GM19328 (cell line): Measurements from ENCODE around the gene PRKG2.

Source experiments
- ATAC-seq: cut with Tn5 transposase; IDR thresholded peaks from one replicate; pipeline ENCODE4 v1.9.1; 2021; ENCODE audit warnings: mild to moderate bottlenecking, moderate library complexity; ENCODE audit not compliant: unreplicated experiment

Gene PRKG2

DNA sequence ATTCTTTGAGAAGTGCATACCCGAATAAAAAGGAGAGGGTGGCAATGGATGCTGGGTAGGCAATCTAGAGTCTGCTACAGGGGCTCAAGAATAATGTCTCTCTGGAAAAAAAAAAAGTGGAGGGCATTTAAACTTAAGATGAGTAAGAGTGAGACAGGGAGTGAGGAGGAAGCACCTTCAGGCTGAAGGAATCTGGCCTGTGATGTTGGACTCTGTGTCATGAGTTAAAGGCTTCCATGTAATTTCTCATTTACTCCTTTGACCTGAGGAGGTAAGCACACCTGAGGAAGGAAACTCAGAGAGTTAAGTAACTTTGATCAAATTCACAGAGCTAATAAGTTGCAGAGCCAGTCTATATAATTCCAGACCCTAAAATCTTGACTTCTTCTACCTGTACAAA, 3.2 kb upstream of the PRKG2 start:
- ATAC-seq = no peak

DNA sequence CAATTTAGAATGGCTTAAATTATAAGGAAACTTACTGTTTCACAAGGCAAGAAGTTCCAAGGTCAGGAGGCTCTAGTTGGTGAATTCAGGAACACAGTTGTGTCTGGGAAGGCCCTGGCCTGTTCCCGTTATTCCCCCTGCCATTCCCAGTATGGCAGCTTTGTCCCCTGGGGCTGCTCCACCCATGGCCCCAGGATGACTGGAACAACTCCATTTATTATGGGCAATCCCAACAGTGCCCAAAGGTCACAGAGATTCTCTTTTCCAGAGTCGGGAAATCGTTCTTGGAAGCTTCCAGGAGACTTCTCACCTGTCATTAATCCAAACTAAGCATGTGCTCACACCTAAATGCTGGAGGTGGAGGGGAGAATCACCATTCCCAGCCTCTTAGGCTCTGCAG, 2.8 kb upstream of the PRKG2 start:
- no peak for ATAC-seq

DNA sequence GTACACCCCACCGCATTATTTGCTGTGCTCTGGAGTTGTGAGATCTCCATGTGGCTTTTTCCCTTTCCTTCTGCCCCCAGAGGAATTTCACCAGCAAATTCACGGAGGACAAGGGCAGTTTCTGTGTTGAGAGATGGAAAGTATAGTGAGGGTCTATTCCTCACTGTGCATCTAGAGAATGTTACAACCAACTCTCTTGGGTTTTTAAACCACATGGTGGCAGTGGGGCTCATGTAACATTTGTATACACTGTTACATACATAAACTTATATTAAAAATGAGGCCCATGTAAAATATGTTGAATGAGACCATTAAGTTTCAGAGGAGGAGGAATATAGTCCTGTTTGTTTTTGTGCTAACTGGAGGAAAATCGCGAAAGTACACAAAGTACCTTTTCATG, 909 bp upstream of the PRKG2 start:
- ATAC-seq = no peak

DNA sequence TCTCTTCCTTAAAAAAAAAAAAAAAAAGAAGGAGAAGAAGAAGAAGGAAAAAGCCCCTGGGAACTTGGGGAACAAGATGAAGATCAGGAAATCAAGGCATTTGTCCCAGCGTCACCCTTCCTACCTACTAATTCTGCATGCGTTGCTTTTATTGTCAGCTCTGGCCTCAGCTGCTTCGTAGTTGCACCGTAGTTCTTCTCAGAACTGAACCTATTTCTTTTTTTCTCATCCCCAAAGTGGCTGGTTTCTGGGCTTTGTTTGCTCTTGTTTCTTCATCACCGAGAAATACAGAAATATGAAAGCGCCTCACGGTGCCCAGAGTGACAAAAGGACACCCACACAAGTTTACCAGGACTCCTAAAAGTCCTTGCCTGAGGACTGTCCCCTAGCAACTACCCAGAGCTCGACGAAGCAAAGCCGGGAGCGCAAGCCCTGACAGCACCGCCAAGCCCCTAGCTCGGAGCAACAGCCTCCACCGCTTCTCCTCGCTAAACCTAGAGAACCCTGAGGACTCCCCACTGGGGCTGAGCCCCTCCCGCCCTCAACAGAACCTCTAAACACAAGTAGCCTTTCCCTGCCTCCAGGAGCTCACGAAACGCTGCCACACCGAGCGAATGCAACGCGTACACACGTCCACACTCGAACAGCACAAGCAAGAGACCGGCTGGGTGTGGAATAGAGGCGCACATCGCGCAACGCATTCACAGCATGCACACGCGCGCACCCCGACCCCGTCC, 710 bp downstream of the PRKG2 start:
- ATAC-seq = no peak

DNA sequence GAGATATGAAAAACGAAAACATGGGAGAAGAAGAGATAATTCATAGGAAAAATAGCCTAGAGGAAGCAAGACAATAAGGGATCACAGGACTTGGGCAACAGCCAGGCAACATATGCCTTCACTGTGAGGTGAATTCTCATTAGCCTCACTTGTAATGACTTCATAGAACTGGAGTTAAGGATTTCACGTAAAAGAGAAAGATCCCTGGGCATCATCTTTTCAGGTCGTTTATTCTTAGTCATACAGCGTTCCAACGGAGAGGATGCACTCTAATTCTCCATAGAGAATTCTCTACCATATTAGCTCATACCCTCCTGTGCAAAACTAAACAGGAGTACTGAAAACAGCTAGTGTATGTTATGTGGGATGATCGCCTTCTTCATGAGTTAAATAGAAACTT, 1.4 kb downstream of the PRKG2 start:
- ATAC-seq = no peak

DNA sequence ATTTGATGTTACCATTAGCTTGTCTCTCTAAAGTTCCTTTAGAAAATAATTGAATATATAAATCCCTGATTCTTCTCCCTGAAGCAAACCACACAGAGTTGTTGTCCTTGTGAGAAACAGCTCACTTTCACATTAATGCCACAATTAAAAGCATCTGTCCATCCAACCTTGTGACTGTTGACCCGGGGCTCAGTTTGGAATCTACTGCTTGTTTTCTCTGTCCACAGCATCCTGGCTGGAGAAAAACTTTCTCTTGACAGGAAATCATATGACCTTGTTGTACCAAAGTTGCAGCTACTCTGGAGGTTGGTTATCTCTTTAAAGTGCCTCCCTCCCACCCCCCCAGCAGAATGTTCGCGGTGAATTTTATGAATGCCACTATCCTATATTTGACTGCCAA, 3.1 kb downstream of the PRKG2 start:
- ATAC-seq = no peak

DNA sequence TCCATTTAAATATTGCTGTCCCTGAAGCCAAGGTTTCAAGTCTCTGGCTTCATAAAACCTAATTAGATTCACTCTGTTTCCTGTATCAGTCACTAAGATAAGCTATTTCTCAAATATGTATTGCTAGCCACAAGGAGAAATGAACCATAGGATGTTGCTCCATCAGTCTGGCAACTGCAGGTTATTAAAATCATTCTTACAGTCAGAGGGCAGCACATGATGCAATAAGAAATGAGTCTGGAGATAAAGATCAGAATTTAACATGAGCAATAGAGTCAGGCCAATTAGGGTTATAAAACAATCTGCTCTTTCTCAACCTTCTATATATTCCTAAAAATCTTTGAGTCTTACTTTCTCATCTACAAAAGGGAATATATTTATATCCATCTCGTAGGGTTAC, 7.2 kb downstream of the PRKG2 start:
- ATAC-seq = no peak

DNA sequence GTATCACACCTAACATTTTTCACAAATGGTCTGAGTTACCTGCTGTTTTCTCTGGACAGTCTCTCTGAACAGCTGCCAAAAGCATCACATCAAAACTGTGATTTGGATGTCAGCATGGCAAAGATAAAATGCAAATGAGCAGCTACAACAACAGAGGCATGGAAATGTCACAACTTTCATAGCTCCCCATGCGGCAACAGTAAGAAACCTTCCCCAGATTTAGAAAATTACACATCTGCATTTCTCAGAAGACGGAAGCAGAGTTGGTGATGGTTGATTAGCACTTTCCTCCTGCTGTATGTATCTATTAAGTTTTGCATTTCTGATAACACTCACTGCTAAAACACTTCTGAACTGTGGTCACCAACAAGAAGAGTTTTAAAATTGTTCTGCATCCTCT, 9.7 kb downstream of the PRKG2 start:
- no peak for ATAC-seq

DNA sequence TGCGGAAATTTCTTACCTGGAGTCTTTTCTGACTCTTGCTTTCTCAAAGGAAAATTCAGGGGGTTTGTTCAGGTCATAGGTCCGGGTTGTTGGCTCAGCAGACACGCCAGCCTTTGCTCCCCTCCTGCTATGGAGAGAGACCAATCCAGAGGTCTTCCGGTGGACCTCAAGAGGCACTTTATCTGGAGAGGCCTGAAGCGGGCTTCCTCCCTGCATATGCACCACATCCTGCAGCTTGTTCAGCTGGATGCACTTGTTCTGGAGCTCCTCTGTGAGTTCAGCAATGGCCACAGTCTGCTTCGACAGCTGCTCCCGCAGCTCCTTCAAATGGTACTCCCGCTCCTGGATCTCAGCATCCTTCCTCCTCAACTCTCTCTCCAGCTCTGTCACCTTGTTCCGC, 10.5 kb downstream of the PRKG2 start:
- no peak for ATAC-seq

DNA sequence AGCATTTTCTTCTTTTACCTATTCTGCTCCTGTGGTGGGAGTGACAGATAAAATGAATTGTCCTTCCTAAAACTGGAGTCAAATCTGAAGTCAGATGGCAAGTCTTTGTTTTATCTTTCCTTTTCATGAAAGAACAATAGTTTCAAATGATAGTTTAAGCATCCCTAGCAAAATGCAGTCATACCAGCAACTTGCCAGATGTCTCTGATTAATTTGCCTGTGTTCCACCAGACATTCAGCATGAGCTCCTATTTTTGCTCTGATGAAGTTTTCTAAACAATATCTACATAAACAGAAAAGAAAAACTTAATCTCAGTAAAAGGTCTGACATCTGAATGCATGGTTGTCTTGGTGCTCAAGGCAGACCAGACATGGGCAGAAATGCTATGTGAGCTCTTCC, 15.2 kb downstream of the PRKG2 start:
- no peak for ATAC-seq

DNA sequence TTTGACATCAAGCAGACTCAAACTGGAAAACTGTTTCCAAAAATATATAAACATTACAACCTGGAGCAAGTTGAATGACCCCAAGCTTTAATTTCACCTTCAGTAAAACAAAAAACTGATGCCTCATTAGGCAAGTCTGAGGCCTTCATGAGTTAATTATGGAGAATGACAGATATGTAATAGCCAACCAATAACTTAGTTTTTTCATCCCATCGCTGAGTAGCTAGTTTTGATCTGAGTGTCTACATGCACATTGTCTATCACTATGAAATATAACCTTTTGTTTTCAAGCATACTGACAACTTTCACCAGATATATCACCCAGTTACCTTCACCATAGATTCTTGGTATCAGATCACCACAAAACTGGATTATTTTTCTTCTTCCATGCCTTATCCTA, 16.4 kb downstream of the PRKG2 start:
- no peak for ATAC-seq

DNA sequence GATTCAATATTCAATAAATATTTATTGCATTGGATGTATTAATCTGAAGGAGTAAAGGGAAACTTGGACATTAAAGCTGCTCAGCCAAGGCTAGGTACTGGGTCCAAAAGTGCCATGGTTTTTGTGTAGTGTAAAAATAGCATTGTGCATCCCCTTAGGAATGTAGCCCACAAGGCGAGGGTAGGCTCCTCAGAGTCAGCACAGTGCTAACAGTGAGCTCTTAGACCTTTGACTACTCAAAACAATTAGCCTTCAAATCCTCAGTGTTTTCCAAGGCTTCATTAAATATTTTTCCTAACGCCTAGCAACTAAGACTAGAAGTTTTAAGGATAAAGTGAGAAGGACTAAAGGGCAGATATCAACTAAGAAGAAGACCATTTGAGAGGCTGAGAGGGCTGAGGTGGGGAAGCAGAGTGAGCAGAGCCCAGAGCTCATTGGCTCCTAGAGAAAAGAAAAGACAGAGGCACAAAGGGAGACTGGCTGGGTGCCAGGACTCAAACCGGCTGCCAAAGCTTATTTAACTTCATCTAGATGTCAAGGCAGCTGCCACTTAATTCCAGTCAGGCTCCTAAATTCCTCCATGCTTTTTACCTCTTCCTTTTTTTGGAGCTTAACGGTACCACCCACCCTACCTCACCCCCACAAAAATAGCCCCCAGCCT, 17.0 kb downstream of the PRKG2 start:
- ATAC-seq = no peak

DNA sequence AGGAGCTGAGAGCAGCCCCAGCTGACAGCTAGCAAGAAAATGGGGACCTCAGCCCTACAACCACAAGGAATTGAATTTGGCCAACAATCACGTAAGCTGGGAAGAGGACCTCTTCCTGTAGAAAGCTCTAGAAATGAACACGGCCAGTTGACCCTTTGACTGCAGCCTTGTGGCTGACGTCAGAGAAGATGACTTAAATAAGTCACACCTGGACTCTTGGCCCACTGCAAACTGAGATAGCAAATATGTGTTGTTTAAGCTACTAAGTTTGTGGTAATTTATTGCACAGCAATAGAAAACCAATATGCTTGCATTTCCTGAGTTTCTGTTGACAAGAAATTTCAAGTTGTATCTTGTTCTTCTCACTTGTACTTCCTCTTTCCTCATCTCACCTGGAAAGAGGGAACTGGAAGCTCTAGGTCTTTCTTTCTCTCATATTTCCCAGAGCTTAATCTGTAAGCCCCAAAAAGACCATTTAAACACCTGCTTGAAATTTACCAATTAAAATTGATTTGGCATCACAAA, 18.8 kb downstream of the PRKG2 start:
- ATAC-seq = no peak

DNA sequence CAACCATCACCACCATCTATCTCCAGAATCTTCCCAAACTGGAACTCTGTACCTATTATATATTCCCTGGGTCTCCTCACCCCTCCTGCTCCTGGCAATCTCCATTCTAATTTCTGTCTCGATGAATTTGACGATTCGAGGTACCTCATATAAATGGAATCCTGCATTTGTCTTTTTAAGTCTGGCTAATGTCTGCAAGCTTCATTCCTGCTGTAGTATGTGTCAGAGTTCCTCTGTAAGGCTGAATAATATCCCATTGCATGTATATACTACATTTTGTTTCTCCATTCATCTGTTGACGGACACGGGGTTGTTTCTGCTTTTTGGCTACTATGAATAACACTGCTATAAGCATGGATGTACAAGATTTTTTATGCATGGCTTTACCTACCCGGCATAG, 19.5 kb downstream of the PRKG2 start:
- ATAC-seq = no peak

DNA sequence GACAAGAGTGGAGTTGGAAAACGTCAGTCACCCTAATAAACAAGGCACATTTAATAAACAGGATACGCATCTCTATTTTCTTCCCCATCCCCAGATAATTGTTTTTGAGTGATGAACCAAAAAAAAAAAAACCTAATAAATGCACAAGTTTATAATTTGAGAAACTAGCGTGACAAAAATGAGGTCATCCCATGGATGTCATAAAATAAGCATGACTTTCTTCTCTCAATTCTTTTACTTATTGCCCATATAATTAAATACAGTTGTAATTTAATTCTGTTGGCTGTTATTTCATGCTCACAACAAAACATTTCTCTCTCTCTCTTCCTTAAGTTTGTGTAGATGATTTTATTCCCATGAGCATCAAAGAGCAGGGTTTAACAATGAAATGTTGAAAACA, 20.7 kb downstream of the PRKG2 start:
- no peak for ATAC-seq

DNA sequence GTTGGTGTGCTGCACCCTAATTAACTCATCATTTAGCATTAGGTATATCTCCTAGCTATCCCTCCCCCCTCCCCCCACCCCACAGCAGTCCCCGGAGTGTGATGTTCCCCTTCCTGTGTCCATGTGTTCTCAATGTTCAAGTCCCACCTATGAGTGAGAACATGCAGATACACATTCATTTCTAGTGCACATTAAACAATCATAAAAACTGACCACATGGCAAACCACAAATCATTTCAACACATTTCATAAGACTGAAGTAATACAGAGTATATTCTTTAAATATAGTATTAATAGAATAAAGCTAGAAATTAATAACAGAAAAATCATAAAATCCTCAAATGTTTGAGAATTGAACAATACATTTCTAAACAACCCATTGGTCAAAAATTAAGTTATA, 34.1 kb downstream of the PRKG2 start:
- no peak for ATAC-seq

DNA sequence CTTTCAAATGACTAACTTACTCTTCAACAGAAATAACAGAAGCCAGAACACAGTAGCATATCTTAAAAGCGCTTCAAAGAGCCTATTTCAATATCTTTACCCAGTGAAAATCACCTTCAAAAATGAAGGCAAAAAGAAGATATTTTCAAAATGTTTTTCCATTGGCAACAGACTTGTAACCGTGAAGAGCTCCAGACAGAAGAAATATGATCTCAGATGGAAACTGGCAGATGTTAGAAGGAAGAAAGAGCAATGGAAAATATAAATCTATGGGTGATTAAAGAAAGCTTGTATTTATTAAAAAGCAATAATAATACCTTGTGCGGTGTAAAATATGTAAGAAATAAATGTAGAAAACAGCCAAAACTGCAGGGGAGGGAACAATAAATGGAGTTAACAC, 35.7 kb downstream of the PRKG2 start:
- ATAC-seq = no peak

DNA sequence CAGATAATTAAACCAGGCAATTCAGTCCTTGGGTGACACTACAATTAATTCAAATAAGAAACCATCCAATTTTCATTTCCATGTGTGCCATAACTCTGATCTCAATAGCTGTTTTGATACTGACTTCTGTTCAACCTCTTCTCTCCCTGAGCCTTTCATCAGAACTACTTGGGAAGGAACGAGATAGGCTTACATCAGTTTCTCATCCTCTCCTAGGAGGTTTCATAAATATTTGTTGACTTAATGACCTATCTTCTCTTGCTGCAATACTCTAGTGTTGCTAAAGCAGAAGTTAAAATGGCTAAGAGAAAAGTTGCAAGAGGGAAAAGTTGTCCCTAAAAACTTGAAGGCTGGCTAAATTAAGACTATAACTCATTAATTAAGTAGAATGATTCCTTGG, 41.8 kb downstream of the PRKG2 start:
- no peak for ATAC-seq

DNA sequence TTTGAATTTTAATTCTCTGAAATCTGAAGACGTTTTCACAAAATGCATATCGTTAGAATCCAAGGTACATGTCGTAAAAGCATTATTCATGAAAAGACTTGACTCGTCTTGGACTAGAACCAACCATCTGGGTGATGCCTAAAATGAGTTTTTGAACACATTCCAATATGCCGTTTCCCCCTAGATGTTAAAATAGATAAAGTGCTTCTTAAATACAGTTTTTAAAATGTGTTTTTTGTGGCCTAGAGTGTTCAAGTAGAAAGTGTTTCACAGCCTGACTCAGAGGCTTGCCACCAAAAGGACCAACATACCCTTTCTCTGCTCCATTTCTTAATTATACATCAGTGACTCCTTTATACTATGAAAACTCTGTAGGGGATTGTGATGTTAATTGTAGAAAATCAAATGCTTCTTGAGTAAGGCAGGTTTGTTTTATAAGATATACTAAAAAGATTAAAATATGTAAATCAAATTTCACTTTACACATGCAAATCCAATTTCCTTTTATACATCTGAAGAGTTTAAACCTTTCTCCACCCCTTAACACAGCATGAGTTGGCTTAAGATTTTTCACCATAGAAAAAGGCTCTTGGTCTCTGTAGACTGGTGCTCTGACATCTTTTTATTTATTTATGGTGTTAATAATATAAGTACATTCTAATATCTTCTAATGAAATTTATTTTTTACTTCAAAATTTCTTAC, 48.4 kb downstream of the PRKG2 start:
- no peak for ATAC-seq

DNA sequence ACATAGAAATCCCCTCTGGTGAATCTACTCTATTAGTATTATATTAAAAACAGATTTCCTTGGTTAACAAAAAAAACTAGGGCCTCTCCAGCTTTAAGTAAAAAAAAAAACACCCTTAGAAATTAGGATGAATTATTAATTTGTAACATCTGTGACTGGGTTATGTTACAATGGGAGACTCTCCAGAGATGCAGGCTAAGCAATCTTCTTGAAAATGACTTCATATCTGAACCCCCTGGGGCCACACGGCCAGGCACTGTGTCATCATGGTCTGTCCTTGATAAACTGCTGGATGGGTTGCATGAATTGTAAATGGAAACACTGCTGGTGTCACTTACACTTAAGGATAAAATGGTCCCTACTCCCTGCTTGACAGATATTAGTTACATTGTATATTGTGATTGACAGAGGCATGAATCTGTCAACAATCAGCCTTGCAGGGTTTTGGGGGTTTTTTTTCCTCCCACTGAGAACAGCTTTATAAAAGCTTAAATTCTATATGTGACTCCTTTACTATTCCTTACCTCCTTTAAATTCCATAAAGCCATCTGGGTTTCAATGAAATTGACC, 49.1 kb downstream of the PRKG2 start:
- no peak for ATAC-seq

DNA sequence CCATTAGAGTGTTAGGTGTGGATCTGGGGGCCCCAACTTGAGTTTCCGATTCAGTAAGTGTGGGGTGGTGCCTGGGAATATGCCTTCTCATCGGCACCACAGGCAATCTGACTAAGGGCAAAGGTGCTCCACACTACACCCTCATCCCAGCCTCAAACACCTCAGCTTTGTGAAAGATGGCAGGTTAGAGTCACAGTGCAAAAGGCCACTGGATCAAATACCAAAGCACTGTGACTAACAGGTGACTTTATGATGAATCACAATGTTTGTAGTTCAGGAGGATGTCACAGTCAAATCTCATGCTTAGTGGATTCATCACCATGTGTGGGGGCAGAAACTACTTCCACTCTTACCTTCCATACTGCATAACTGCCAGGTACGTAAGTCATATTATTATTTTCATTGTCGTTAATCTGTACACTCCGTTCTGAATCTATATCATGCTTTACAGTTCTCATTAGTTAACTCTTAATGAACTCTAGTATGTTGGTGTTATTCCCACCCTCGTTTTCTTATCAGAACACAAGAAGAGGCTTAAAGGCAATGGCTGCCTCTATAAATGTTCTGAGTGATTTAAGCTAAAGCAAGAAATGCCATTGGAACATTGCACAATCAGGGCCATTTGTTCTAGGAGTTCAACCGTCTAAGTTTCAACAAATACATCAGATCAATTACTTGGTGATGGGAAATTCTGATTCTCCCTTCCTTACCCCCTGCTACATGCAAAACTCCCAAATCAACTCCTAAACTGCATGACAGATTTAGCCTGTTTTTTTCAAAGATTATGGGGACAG, 50.2 kb downstream of the PRKG2 start:
- no peak for ATAC-seq
